Measurements from ENCODE around the gene AADACL2.

AADACL2 gene

DNA sequence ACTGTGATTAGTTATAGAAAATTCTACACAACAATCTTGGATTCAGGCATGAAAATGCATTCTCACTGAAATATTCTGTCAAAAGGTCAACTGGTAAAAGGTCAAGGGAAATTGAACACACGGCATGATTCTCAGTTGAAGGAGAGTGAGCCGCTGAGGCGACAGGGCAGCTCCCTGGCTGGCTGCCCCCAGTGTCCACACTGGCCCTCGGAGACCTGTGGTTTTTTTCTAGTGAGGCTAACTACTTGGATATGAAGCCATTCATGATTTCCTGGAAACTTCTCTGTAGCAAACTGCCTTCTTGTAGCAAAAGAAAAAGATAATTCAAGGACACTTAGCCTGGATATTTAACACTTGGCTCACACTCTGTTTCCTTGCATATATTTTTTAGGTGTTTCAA is 37.2 kb downstream of the AADACL2 start:
- H3K4me3 ChIP-seq (ENCODE audit: low read depth, low read length) = no peak overlapping the region
- TF ChIP-seq, protein P1, sequence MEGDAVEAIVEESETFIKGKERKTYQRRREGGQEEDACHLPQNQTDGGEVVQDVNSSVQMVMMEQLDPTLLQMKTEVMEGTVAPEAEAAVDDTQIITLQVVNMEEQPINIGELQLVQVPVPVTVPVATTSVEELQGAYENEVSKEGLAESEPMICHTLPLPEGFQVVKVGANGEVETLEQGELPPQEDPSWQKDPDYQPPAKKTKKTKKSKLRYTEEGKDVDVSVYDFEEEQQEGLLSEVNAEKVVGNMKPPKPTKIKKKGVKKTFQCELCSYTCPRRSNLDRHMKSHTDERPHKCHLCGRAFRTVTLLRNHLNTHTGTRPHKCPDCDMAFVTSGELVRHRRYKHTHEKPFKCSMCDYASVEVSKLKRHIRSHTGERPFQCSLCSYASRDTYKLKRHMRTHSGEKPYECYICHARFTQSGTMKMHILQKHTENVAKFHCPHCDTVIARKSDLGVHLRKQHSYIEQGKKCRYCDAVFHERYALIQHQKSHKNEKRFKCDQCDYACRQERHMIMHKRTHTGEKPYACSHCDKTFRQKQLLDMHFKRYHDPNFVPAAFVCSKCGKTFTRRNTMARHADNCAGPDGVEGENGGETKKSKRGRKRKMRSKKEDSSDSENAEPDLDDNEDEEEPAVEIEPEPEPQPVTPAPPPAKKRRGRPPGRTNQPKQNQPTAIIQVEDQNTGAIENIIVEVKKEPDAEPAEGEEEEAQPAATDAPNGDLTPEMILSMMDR (IDR thresholded peaks at IDR 0.05; ENCODE audit: low read depth, low read length, missing control alignments) = no peak
- in situ Hi-C loops (cut with HindIII; ENCODE audit: low sequenced_read_pairs) = no loop called here
- peak; percentile 9 for DNase-seq (ENCODE audit: low read depth)

DNA sequence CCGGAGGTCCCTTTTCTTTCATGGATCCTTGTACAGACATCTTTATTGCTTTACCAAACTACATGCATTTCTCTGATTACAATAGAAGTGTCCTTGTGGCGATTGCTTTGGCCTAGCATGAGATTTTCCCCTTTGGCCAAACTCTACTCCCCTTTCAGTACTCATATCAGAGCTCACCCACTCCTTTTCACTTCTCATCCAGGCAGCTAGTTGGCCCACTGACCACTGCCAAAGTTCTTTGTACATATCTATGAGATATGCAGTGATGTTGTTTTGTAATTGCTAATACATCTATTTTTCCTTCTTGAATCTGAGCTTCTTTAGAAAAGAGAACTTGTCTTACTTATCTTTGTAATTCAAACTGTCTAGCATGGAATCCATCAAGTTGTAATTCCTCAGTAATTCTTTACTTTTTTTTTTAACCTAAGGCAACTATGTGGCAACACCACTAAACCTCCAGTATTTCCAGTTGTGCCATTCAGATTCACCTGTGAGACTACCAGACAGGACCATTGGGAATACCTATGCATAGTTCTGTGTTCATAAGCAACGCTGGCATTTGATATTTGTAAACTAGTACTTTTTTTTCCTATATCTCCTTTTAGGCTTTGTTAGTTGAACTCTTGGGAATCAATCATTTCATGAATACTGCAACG is 39.2 kb downstream of the AADACL2 start:
- in situ Hi-C loops (cut with HindIII; ENCODE audit: low sequenced_read_pairs) = no loop called here
- TF ChIP-seq, protein P1 (IDR thresholded peaks at IDR 0.05; ENCODE audit: low read depth, low read length, missing control alignments) = no peak
- no peak for DNase-seq (ENCODE audit: low read depth)
- H3K4me3 ChIP-seq (ENCODE audit: low read depth, low read length) = no peak overlapping the region

DNA sequence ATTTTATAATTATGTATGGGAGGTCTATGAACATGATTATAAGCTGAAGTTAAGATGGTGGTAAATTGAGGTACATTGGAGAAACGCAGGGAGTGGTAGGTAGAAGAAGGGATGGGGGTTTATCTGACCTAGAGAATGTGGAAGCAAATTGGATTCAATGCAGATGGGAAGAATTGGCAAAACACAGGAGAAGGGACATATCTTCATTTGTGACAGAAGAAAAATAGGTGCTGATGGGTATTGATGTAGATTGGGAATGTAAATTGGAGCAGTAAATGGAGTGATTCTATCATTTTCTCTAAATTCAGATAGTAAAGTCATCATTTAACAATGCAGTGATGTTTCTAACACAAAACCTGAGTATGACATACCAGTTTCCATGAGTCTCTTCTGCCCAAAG is 40.5 kb downstream of the AADACL2 start:
- TF ChIP-seq, protein P1 (IDR thresholded peaks at IDR 0.05; ENCODE audit: low read depth, low read length, missing control alignments) = no peak
- in situ Hi-C loops (cut with HindIII; ENCODE audit: low sequenced_read_pairs) = no loop called here
- DNase-seq (ENCODE audit: low read depth) = no peak
- H3K4me3 ChIP-seq (ENCODE audit: low read depth, low read length) = no peak overlapping the region

DNA sequence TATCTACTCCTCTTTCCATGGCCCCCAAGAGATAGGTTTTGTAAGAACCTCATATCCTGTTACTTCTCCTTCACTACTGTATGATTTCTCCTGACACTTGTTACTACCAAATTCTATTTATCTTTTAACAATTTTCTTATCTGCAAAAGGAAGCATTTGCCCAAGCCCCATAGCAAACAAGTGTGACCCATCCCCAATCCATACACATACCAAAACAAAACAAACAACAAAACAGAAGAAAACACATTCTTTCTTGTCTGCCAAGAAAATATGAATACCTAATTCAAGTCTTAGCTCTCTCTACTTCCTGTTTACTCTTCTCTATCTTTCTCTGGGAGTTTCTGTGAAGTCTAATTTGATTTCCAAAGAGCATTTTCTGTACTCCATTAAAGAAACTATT is 41.2 kb downstream of the AADACL2 start:
- TF ChIP-seq, protein P1 (IDR thresholded peaks at IDR 0.05; ENCODE audit: low read depth, low read length, missing control alignments) = no peak
- in situ Hi-C loops (cut with HindIII; ENCODE audit: low sequenced_read_pairs) = no loop called here

DNA sequence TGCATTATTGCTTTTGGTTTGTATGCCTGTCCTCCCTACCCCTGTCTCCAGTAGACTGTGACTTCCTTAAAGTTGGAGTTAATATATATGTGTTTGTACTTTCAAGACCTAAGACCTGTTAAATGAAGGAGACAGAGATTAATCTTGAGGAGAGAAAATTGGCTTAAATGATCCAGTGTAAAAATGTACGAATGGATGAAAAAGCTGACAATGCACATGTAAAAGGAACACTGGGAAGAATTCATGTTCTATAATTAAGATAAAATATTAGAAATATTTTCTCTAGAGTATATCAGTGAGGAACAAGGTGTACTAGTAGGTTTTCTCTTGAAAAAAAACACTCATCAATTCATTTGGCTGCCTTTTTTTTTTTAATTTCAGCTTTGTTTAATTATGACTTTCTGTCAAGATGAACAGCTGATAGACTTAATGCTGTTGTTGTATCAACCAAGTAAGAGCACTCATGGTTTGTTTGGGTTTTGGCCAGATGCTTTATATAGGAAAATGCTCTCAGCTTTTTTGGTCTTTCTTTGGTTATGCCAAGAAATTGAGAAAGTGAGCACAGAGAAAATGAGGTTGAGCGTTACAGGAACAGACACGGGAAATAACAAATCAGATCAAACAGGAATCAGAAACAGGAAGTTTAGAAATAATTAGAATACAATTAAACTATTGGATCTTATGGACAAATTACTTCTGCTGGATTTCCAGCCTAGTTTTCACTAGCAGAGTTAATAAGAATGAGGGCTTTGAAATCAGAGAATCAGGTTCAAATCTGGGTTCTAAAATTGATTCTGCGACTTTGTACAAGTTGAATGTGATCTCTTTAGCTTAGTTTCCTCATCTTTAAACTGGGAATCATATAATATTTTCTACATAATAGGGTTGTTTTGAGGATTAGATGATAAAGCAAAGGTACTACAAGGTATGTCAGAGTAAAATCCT is 41.9 kb downstream of the AADACL2 start:
- DNase-seq (ENCODE audit: low read depth) = no peak
- no peak overlapping the region for H3K4me3 ChIP-seq (ENCODE audit: low read depth, low read length)
- TF ChIP-seq, protein P1 (IDR thresholded peaks at IDR 0.05; ENCODE audit: low read depth, low read length, missing control alignments) = no peak
- in situ Hi-C loops (cut with HindIII; ENCODE audit: low sequenced_read_pairs) = no loop called here

More for the DNA sequence above, 41.2 kb downstream of the AADACL2 start:
- H3K4me3 ChIP-seq (ENCODE audit: low read depth, low read length) = no peak overlapping the region
- no peak for DNase-seq (ENCODE audit: low read depth)

DNA sequence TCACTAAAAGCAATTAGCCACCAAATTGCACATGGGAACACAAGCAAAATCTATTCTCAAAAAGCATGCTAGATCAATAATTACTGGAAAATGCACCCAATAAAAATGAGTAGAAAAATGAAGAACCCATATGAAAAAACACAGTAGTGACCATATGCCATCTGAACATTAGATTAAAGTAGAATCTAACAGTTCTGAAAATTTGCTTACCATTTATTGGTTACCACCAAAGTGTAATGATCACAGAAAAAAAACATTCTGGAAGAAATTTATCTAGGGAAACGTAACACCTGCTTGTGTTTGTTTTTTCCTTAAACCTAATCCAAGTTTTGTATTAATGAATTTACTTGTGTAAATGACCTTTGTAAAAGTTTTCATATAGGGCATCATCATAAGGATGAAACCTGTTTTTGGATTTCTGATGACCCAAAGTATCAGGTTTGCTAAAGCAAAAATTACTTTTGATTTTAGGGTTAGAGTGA is 42.6 kb downstream of the AADACL2 start:
- no peak for DNase-seq (ENCODE audit: low read depth)
- in situ Hi-C loops (cut with HindIII; ENCODE audit: low sequenced_read_pairs) = no loop called here
- no peak overlapping the region for H3K4me3 ChIP-seq (ENCODE audit: low read depth, low read length)
- TF ChIP-seq, protein P1 (IDR thresholded peaks at IDR 0.05; ENCODE audit: low read depth, low read length, missing control alignments) = no peak

All from astrocyte of the cerebellum (primary cell).